ENCODE data around the gene CDKN1C.

The CDKN1C gene

DNA sequence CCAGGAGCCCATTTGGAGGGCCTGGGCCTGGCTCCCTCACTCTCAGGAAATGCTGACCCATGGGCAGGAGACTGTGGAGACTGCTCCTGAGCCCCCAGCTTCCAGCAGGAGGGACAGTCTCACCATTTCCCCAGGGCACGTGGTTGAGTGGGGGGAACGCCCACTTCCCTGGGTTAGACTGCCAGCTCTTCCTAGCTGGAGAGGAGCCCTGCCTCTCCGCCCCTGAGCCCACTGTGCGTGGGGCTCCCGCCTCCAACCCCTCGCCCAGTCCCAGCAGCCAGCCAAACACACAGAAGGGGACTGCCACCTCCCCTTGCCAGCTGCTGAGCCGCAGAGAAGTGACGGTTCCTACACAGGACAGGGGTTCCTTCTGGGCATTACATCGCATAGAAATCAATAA, 37.1 kb downstream of the CDKN1C start:
- TF ChIP-seq, protein P1, sequence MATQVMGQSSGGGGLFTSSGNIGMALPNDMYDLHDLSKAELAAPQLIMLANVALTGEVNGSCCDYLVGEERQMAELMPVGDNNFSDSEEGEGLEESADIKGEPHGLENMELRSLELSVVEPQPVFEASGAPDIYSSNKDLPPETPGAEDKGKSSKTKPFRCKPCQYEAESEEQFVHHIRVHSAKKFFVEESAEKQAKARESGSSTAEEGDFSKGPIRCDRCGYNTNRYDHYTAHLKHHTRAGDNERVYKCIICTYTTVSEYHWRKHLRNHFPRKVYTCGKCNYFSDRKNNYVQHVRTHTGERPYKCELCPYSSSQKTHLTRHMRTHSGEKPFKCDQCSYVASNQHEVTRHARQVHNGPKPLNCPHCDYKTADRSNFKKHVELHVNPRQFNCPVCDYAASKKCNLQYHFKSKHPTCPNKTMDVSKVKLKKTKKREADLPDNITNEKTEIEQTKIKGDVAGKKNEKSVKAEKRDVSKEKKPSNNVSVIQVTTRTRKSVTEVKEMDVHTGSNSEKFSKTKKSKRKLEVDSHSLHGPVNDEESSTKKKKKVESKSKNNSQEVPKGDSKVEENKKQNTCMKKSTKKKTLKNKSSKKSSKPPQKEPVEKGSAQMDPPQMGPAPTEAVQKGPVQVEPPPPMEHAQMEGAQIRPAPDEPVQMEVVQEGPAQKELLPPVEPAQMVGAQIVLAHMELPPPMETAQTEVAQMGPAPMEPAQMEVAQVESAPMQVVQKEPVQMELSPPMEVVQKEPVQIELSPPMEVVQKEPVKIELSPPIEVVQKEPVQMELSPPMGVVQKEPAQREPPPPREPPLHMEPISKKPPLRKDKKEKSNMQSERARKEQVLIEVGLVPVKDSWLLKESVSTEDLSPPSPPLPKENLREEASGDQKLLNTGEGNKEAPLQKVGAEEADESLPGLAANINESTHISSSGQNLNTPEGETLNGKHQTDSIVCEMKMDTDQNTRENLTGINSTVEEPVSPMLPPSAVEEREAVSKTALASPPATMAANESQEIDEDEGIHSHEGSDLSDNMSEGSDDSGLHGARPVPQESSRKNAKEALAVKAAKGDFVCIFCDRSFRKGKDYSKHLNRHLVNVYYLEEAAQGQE (IDR thresholded peaks at IDR 0.05; ENCODE audit: insufficient replicate concordance, low read depth): no peak
- TF ChIP-seq GABPA (IDR thresholded peaks at IDR 0.05; ENCODE audit: low read depth) (no peak), POLR2AphosphoS5 (IDR thresholded peaks at IDR 0.05; ENCODE audit: low read depth) (no peak), SPI1 (IDR thresholded peaks at IDR 0.05; ENCODE audit: borderline replicate concordance, low read depth) (no peak)
- TF ChIP-seq, protein P2, sequence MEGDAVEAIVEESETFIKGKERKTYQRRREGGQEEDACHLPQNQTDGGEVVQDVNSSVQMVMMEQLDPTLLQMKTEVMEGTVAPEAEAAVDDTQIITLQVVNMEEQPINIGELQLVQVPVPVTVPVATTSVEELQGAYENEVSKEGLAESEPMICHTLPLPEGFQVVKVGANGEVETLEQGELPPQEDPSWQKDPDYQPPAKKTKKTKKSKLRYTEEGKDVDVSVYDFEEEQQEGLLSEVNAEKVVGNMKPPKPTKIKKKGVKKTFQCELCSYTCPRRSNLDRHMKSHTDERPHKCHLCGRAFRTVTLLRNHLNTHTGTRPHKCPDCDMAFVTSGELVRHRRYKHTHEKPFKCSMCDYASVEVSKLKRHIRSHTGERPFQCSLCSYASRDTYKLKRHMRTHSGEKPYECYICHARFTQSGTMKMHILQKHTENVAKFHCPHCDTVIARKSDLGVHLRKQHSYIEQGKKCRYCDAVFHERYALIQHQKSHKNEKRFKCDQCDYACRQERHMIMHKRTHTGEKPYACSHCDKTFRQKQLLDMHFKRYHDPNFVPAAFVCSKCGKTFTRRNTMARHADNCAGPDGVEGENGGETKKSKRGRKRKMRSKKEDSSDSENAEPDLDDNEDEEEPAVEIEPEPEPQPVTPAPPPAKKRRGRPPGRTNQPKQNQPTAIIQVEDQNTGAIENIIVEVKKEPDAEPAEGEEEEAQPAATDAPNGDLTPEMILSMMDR (IDR thresholded peaks at IDR 0.05; ENCODE audit: insufficient read depth, low read length): no peak
- no peak overlapping the region for H3K27ac ChIP-seq (replicated peaks)
- H3K4me3 ChIP-seq (replicated peaks; ENCODE audit: insufficient read depth, low read length): no peak overlapping the region

DNA sequence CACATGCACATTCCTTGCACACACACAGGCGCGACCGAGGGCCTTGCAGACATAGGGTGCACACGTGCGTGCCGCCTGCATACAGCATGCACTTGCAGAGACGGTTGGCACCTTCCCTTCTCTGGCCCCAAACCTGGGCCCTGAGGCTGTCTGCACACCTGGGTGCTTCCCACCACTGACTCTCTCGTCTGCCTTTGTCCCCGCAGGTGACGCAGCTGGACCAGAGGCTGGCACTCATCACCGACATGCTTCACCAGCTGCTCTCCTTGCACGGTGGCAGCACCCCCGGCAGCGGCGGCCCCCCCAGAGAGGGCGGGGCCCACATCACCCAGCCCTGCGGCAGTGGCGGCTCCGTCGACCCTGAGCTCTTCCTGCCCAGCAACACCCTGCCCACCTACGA, 38.0 kb downstream of the CDKN1C start:
- Histone ChIP-seq H3K27ac (replicated peaks) (no peak overlapping the region), H3K4me3 (replicated peaks; ENCODE audit: insufficient read depth, low read length) (no peak overlapping the region), H3K27me3 (ENCODE audit: insufficient read depth, poor library complexity, severe bottlenecking) (no peaks in the 10 kb centered on the region)
- no peak for DNase-seq (ENCODE audit: low read depth in 1 of 2, low spot score in 1 of 2)
- no peak for TF ChIP-seq SPI1 (IDR thresholded peaks at IDR 0.05; ENCODE audit: borderline replicate concordance, low read depth)
- TF ChIP-seq, protein P1 (IDR thresholded peaks at IDR 0.05; ENCODE audit: insufficient replicate concordance, low read depth): no peak
- no peak for TF ChIP-seq POLR2AphosphoS5 (IDR thresholded peaks at IDR 0.05; ENCODE audit: low read depth)
- TF ChIP-seq, protein P2 (IDR thresholded peaks at IDR 0.05; ENCODE audit: insufficient read depth, low read length): no peak
- no peak for TF ChIP-seq GABPA (IDR thresholded peaks at IDR 0.05; ENCODE audit: low read depth)

More for the DNA sequence above, 37.1 kb downstream of the CDKN1C start:
- DNase-seq (ENCODE audit: low read depth in 1 of 2, low spot score in 1 of 2): no peak
- H3K27me3 ChIP-seq (ENCODE audit: insufficient read depth, poor library complexity, severe bottlenecking): no peaks in the 10 kb centered on the region

- TF ChIP-seq, protein P1 (IDR thresholded peaks at IDR 0.05; ENCODE audit: insufficient replicate concordance, low read depth): no peak
- TF ChIP-seq, protein P2 (IDR thresholded peaks at IDR 0.05; ENCODE audit: insufficient read depth, low read length): no peak
- no peak for TF ChIP-seq POLR2AphosphoS5 (IDR thresholded peaks at IDR 0.05; ENCODE audit: low read depth)
- TF ChIP-seq GABPA (IDR thresholded peaks at IDR 0.05; ENCODE audit: low read depth): no peak
- TF ChIP-seq SPI1 (IDR thresholded peaks at IDR 0.05; ENCODE audit: borderline replicate concordance, low read depth): no peak
- Histone ChIP-seq H3K4me3 (replicated peaks; ENCODE audit: insufficient read depth, low read length) (no peak overlapping the region), H3K27me3 (ENCODE audit: insufficient read depth, poor library complexity, severe bottlenecking) (no peaks in the 10 kb centered on the region), H3K27ac (replicated peaks) (no peak overlapping the region)
- no peak for DNase-seq (ENCODE audit: low read depth in 1 of 2, low spot score in 1 of 2)
Observed at GRCh38 chr11:2846470-2846869, 39.1 kb downstream of the CDKN1C start.
